EH (cell line): Measurements from ENCODE around the gene TNRC6B.
"Not testable (repeated sequence)": the region's sequence is repeated elsewhere in the genome, so short reads cannot be mapped to it uniquely, and the experiment has no call there.

Source experiments
- DNase-seq: peaks from one replicate; pipeline ENCODE4 v3.0.0-alpha.2; 2015; ENCODE audit warnings: low read depth

Gene TNRC6B

GRCh38 chr22:40177738-40178416 lies at the start of gene TNRC6B:
Gene TNRC6B, plus strand, starts transcription at chr22:40177925. Its CDS starts 211 bp downstream, at chr22:40178136.
- DNase-seq: peak; percentile 98

GRCh38 chr22:40128989-40129388 lies 48.7 kb upstream of the TNRC6B start:
- DNase-seq: no peak

DNA sequence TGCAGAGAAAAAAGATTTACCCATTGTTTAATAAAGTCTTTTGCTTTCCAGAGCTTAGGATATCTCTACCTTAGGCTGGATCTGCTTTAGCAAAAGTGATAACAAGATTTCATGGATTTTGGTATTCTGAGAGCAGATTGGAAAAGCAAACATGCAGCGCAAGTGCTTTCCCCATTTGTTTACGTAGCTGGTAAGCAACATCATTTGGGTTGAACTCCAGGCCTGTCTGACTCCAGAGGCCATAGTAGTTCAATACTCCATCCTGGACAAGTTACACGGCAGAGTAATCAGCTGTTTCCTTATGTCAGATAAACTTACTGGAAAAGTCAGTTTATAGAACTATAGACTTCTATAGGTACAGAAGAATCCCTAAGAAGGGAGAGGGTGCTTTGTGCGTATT lies 40.6 kb upstream of the TNRC6B start:
- no peak for DNase-seq

- peak; percentile 7 for DNase-seq
These were observed 38.9 kb upstream of the TNRC6B start for GRCh38 chr22:40138866-40139265.

GRCh38 chr22:40147388-40148176 lies 30.1 kb upstream of the TNRC6B start:
- no peak for DNase-seq

DNA sequence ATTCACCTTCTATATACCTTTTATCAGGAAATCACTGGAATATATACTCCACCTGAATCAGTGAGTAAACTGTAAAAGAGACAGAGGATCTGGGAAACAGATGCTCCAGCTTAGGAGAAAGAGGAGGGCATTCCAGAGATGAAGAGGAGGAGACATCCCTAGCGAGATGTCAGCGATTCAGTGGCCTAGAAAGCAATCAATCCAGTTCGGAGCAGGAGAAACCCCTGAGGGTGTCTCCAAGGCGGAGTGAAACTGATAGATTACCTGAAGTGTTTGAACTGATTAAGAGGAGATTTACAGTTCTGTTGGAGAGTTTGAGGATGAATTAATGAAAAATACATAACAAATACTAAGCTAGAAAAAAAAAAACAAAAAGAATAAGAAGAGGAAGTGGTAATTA lies 24.5 kb upstream of the TNRC6B start:
- DNase-seq: no peak

GRCh38 chr22:40153705-40154104 lies 24.0 kb upstream of the TNRC6B start:
- DNase-seq: no peak

DNA sequence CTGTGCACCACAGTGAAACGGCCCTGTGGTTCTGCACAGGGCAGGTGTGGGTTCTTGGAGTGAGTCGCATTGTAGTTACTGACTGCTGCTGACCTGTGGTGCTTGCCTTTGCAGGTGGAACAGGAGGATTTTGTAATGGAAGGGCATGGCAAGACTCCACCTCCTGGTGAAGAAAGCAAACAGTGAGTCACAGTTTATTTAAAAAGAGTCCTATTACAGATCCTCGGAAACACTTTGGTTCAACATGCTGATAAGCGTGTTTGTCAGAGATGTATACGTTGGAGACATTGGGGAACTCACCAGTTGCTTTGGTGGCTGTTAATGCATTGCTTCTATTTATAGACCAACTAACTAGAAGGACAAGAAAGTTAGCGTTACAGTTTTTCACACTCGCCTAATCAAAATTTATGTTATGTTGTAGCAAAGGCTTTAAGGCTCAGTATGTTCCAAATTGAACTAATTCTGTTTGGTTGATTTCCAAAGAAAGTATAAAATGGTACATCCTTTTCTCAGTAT lies 21.7 kb upstream of the TNRC6B start:
- peak; percentile 52 for DNase-seq

- not testable (repeated sequence) for DNase-seq
These were observed 21.0 kb upstream of the TNRC6B start for GRCh38 chr22:40156682-40157081.

DNA sequence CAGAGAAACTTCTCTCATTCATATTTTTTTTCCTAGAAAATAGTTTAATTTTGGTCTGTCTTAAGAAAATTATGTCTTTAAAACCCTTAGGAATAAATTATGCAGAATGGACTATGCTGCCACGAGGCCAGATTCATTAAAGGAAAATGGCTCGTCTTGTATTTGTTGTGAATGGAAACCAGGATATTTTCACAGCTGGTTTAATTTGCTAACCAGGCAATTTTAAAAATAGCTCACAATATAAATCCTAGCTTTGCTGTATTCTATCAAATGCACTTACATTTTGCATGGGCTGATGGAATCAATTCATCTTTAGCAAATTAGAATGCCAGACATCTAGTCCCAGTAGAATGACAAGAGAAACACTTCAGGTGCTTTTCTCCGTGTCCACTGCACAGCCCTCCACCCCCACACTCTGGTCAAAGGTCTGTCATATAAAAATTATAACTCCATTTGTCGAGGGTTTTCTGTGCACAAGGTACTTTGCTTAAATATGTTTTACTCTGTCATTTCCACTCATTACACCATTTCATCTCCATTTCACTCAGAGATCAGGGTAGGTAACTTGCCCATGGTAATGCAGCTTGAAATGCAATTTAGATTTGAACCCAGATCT lies 20.3 kb upstream of the TNRC6B start:
- DNase-seq: no peak

GRCh38 chr22:40161194-40161593 lies 16.5 kb upstream of the TNRC6B start:
- DNase-seq: no peak

- not testable (repeated sequence) for DNase-seq
These were observed 12.2 kb upstream of the TNRC6B start for GRCh38 chr22:40165537-40165936.

GRCh38 chr22:40175611-40176244 lies 2.0 kb upstream of the TNRC6B start:
- peak; percentile 52 for DNase-seq

- peak; percentile 78 for DNase-seq
These were observed 596 bp upstream of the TNRC6B start for GRCh38 chr22:40176921-40177737.

DNA sequence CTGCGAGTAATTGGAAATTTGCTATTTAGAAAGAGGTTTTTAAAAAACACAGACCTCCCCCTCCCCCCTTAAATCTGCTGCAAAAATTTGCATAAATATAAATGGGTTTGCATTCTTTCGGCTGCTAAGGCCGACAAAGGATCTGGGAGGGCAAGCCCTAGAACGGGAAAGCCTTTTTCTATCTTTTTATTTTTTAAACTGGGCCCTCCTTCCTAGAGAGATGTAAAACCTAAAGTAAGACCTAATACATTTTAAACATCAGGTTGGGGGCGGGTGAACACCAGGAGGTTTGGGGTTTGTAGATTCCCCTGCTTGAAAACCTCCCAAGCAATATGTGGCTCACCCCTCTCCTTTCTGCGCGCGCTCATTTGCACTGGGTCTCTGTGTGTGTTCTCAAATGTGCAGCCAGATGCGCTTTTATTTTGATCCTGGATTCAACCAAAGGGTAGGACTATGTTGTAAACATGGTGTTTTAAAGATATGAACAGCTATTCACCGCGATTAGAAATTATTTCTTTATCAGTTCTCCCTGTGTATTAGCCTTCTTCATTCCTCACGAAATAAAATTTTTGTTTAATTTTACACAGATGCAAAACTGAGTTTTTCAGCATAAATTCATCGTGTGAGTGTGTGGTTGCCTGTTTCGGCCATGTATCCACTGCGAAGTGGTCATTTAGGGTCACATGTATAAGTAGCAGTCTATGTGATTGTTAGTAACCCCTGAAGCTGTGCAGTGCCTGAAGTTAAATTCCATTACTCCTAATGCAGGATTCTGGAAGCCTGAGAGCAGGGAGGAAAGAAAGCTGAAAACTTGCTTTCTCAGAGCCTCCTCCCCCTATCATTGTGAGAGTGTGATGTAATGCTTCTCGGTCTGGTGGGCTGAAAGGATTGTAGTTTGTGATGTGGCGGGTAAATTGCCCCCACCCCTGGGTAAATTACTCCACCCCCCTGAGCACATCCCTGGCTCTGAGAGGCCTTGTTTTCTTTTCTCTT lies 988 bp downstream of the TNRC6B start:
- peak; percentile 81 for DNase-seq

GRCh38 chr22:40179526-40179925 lies 1.8 kb downstream of the TNRC6B start:
- no peak for DNase-seq

GRCh38 chr22:40180403-40180802 lies 2.7 kb downstream of the TNRC6B start:
- no peak for DNase-seq

DNA sequence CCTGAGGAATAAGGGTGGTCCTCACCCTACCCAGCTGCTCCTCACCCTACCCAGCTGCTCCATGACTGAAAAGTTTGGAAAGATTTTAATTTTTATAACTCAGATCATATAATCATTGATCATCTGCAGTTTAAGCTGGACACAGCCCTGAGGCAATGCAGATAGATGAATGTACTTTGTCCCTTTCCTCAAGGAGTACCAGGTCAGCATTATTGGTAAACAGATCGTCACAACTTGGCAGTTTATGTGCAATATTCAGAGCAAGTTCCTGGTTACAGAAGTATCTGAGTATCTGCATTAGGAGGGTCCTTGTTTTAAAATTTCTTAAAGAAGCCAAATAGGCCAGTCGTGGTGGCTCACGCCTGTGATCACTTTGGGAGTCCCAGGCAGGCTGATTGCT lies 3.6 kb downstream of the TNRC6B start:
- no peak for DNase-seq

DNA sequence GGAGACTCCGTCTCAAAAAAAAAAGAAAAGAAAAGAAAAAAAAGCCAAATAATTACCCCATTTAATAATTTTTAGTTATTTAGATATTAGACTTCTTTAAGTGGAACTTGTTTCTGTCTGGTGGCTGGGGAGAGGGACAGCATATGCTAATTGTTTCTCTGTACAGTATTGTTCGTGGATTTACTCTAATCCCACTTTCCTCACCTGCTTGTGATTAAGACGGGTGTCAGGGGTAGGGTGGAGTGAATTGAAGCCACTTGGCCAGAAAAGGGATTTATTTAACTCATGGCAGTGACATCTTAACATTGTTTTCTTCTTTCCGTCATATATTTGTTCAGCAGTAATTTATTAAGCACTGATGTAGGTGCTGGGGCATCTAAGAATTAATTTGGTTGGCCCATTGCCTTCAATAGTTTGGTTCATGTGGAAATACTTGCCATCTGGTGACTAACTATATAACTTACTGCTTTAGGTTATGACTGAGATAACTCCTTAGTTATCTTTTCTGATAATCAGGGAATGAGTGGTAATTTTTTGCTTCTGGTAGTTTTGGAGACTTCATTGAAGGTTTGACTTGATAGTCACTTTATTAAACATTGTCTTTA lies 4.6 kb downstream of the TNRC6B start:
- DNase-seq: peak; percentile 73
